ENCODE data around the gene NTN5.

- no peak for TF ChIP-seq CTCF (IDR thresholded peaks at IDR 0.05; ENCODE audit: insufficient read depth, low read depth, low read length)
- no peak for TF ChIP-seq EZH2 (IDR thresholded peaks at IDR 0.05; ENCODE audit: insufficient read depth, low read length)
Observed at GRCh38 chr19:48633148-48634035, 39.4 kb downstream of the NTN5 start.
